IMR-90 (cell line): ENCODE results near the gene STOX2. TPM values are rescaled to one million over a fixed set of nuclear protein-coding genes. Genes with fewer than 3 reads are reported as not detected.

Experiments used
- ATAC-seq: fragments of 200-7000 bp; cut with Tn5 transposase; 2 replicates; pipeline ENCODE4 v1.9.1; 2020; ENCODE audit warnings: low read depth, mild to moderate bottlenecking, moderate library complexity
- BruUV-seq: library from RNA; stranded (reverse); fragments of 400-500 nt; replicated peaks from 2 replicates; lab custom pipeline; 2021; lab: Mats Ljungman, UMichigan
- CTCF ChIA-PET: fragments of 300-600 bp; formaldehyde crosslinking; extraction: SDS; loops from one replicate; lab custom pipeline; 2021; ENCODE audit warnings: antibody characterized with exemption; lab: Yijun Ruan, JAX
- POLR2A ChIA-PET: fragments of 300-600 bp; sonication (Branson Sonifier 250); formaldehyde crosslinking; loops from one replicate; lab custom pipeline; 2022; ENCODE audit warnings: antibody characterized with exemption; ENCODE audit not compliant: unreplicated experiment; lab: Charles Lee
- DNase-seq: peaks from one replicate; pipeline ENCODE4 v3.0.0; 2013
- H2AFZ ChIP-seq: replicated peaks from 2 replicates; pipeline ENCODE3; 2013; ENCODE audit warnings: low read length, mild to moderate bottlenecking; ENCODE audit not compliant: poor library complexity
- H2AK5ac ChIP-seq: 2 replicates; pipeline ENCODE4 v1.6.1; 2013; ENCODE audit warnings: low read depth, low read length, inconsistent platforms
- H2AK9ac ChIP-seq: replicated peaks from 2 replicates; pipeline ENCODE3; 2013; ENCODE audit warnings: mild to moderate bottlenecking, low read depth, low read length, moderate library complexity; ENCODE audit not compliant: poor library complexity
- H2BK120ac ChIP-seq: 2 replicates; pipeline ENCODE4 v1.6.1; 2013; ENCODE audit warnings: low read depth, low read length, inconsistent platforms
- H2BK15ac ChIP-seq: 3 replicates; pipeline ENCODE4 v1.6.1; 2013; ENCODE audit warnings: low read depth, low read length, inconsistent platforms
- H2BK20ac ChIP-seq: 2 replicates; pipeline ENCODE4 v1.6.1; 2013; ENCODE audit warnings: low read depth, mild to moderate bottlenecking, inconsistent platforms, low read length, moderate library complexity
- H2BK5ac ChIP-seq: 2 replicates; pipeline ENCODE4 v1.6.1; 2013; ENCODE audit warnings: mild to moderate bottlenecking, low read depth, low read length, inconsistent platforms; ENCODE audit not compliant: poor library complexity, severe bottlenecking
- H3K14ac ChIP-seq: replicated peaks from 2 replicates; pipeline ENCODE4 v1.6.1; 2013; ENCODE audit warnings: low read depth, low read length, inconsistent platforms
- H3K18ac ChIP-seq: 2 replicates; pipeline ENCODE4 v1.6.1; 2013; ENCODE audit warnings: low read depth, low read length, control low read depth
- H3K23ac ChIP-seq: 2 replicates; pipeline ENCODE4 v1.6.1; 2013; ENCODE audit warnings: low read depth, low read length, inconsistent platforms
- H3K27ac ChIP-seq: 2 replicates; pipeline ENCODE4 v1.5.1; 2013; ENCODE audit warnings: mild to moderate bottlenecking, control low read depth, low read length; ENCODE audit not compliant: insufficient read depth
- H3K27me3 ChIP-seq: 2 replicates; pipeline ENCODE4 v1.6.1; 2013; ENCODE audit warnings: low read length; ENCODE audit not compliant: control insufficient read depth, insufficient read depth
- H3K36me3 ChIP-seq: 2 replicates; pipeline ENCODE4 v1.6.1; 2013; ENCODE audit warnings: low read length, mixed read lengths; ENCODE audit not compliant: control insufficient read depth, insufficient read depth
- H3K4ac ChIP-seq: 2 replicates; pipeline ENCODE4 v1.6.1; 2013; ENCODE audit warnings: low read depth, low read length, inconsistent platforms
- H3K4me1 ChIP-seq: 2 replicates; pipeline ENCODE4 v1.6.1; 2013; ENCODE audit warnings: low read length, mixed read lengths; ENCODE audit not compliant: control insufficient read depth, insufficient read depth
- H3K4me2 ChIP-seq: 2 replicates; pipeline ENCODE4 v1.6.1; 2013; ENCODE audit warnings: low read depth, mild to moderate bottlenecking, control low read depth, low read length, moderate library complexity
- H3K4me3 ChIP-seq: 2 replicates; pipeline ENCODE4 v1.5.1; 2013; ENCODE audit warnings: low read depth, mild to moderate bottlenecking, control low read depth, low read length, moderate library complexity; ENCODE audit not compliant: insufficient read depth
- H3K56ac ChIP-seq: 2 replicates; pipeline ENCODE4 v1.6.1; 2013; ENCODE audit warnings: low read length, inconsistent platforms; ENCODE audit not compliant: insufficient read depth; ENCODE audit errors: extremely low read depth
- H3K79me1 ChIP-seq, 2 experiments: 2 replicates each; pipeline ENCODE4 v1.6.1; 2013; ENCODE audit warnings: low read length in 2 of 2, inconsistent platforms in 1 of 2, low read depth in 1 of 2
- H3K9ac ChIP-seq: 2 replicates; pipeline ENCODE4 v1.6.1; 2013; ENCODE audit warnings: low read depth, low read length, control low read depth
- H3K9me1 ChIP-seq: 2 replicates; pipeline ENCODE4 v1.6.1; 2013; ENCODE audit warnings: low read length, inconsistent platforms; ENCODE audit not compliant: insufficient read depth
- H3K9me3 ChIP-seq: 2 replicates; pipeline ENCODE4 v1.6.1; 2013; ENCODE audit warnings: low read length; ENCODE audit not compliant: control insufficient read depth, insufficient read depth
- H4K20me1 ChIP-seq: 2 replicates; pipeline ENCODE4 v1.6.1; 2013; ENCODE audit warnings: low read length, inconsistent platforms; ENCODE audit not compliant: insufficient read depth
- H4K5ac ChIP-seq: 2 replicates; pipeline ENCODE4 v1.6.1; 2013; ENCODE audit warnings: mild to moderate bottlenecking, low read depth, low read length, control low read depth
- H4K8ac ChIP-seq, 2 experiments: 2 replicates each; pipeline ENCODE4 v1.6.1; 2013; ENCODE audit warnings: low read depth in 2 of 2, low read length in 2 of 2, control low read depth in 1 of 2, inconsistent platforms in 1 of 2
- H4K91ac ChIP-seq: 2 replicates; pipeline ENCODE4 v1.6.1; 2013; ENCODE audit warnings: low read depth, low read length, inconsistent platforms; ENCODE audit not compliant: insufficient read depth
- BHLHE40 ChIP-seq: fragments of 150-350 bp; IDR thresholded peaks from 2 replicates; pipeline ENCODE4 v1.6.1; 2016; ENCODE audit warnings: mild to moderate bottlenecking, low read depth, low read length
- CEBPB ChIP-seq: IDR thresholded peaks from 2 replicates; pipeline ENCODE4 v1.6.1; 2012; ENCODE audit warnings: low read depth, low read length, improper control_type of control experiment
- ELK1 ChIP-seq: fragments of 150-350 bp; IDR thresholded peaks from 2 replicates; pipeline ENCODE4 v1.6.1; 2016; ENCODE audit warnings: low read depth, mild to moderate bottlenecking, low read length, moderate library complexity, borderline replicate concordance
- MXI1 ChIP-seq: IDR thresholded peaks from 2 replicates; pipeline ENCODE4 v1.6.1; 2012; ENCODE audit warnings: low read depth, mild to moderate bottlenecking, low read length, moderate library complexity, borderline replicate concordance
- NFE2L2 ChIP-seq: fragments of 150-350 bp; IDR thresholded peaks from 2 replicates; pipeline ENCODE4 v1.6.1; 2016; ENCODE audit warnings: low read depth, mild to moderate bottlenecking, low read length
- POLR2A ChIP-seq: IDR thresholded peaks from 2 replicates; pipeline ENCODE4 v1.6.1; 2012; ENCODE audit warnings: mild to moderate bottlenecking, low read depth, low read length
- RAD21 ChIP-seq: IDR thresholded peaks from 2 replicates; pipeline ENCODE4 v1.6.1; 2012; ENCODE audit warnings: low read length, improper control_type of control experiment
- RCOR1 ChIP-seq: IDR thresholded peaks from 2 replicates; pipeline ENCODE4 v1.6.1; 2012; ENCODE audit warnings: mild to moderate bottlenecking, low read length, improper control_type of control experiment; ENCODE audit not compliant: insufficient replicate concordance
- RFX5 ChIP-seq: IDR thresholded peaks from 2 replicates; pipeline ENCODE4 v1.8.0; 2012; ENCODE audit warnings: low read depth, mild to moderate bottlenecking, low read length, moderate library complexity
- SMC3 ChIP-seq: fragments of 150-350 bp; IDR thresholded peaks from 2 replicates; pipeline ENCODE4 v1.6.1; 2016; ENCODE audit warnings: low read depth, mild to moderate bottlenecking, antibody characterized with exemption, low read length, moderate library complexity
- USF2 ChIP-seq: fragments of 150-350 bp; IDR thresholded peaks from 2 replicates; pipeline ENCODE4 v1.6.1; 2017; ENCODE audit warnings: mild to moderate bottlenecking, antibody characterized with exemption, low read length, low read depth
- WGBS, 2 experiments: methylation state at CpG; one replicate each; pipeline versions ENCODE4 v1.1.5 to v1.1.7; 2013; ENCODE audit warnings: missing lambda C conversion rate in 2 of 2; ENCODE audit not compliant: insufficient read length in 1 of 2; ENCODE audit errors: extremely low coverage in 2 of 2; 5-methylcytosine and 5-hydroxymethylcytosine counted together
- dilution Hi-C: fragments of 300-500 bp; cut with HindIII; formaldehyde crosslinking; loops from one replicate; pipeline ENCODE4 v1.14.3; 2018; ENCODE audit warnings: low sequenced_read_pairs; ENCODE audit not compliant: unreplicated experiment
- in situ Hi-C: fragments of 300-500 bp; cut with MboI; formaldehyde crosslinking; loops from 3 replicates; pipeline ENCODE4 v1.14.3; 2019; ENCODE audit warnings: low sequenced_read_pairs, inconsistent platforms, mixed read lengths
- intact Hi-C: fragments of 100-400 bp; cut with micrococcal nuclease; formaldehyde crosslinking; loops from 2 replicates; pipeline ENCODE4 v1.10.0; 2022
- polyA plus RNA-seq, 3 experiments: library from polyadenylated mRNA; depleted of rRNA; stranded (reverse); fragments of >200 nt; gene quantifications; 2 replicates each; pipeline ENCODE4 v1.2.3, GENCODE V29; 2012; ENCODE audit warnings: low replicate concordance in 1 of 3
- total RNA-seq: library from RNA; depleted of rRNA; stranded (reverse); fragments of >200 nt; gene quantifications from 2 replicates; pipeline ENCODE4 v1.2.3, GENCODE V29; 2012

Gene STOX2
- total and polyA plus RNA-seq, 2 of the 4 experiments (the other 2 are of a cell fraction): 1.1 to 5.4 TPM

- Histone ChIP-seq H3K23ac (no peak overlapping the region), H2AK5ac (no peak overlapping the region)
- dilution Hi-C loops: no loop called here
These were observed 162.9 kb downstream of the STOX2 start for GRCh38 chr4:184067931-184068554.

More at GRCh38 chr4:184067931-184068554, 162.9 kb downstream of the STOX2 start:
- no peak overlapping the region for H3K56ac ChIP-seq
- H3K18ac ChIP-seq: no peak overlapping the region
- H2AFZ ChIP-seq: no peak overlapping the region
- no peak overlapping the region for H4K91ac ChIP-seq
- WGBS, 2 experiments: no CpG with 5 or more reads among the region's 9 CpGs
- POLR2A ChIA-PET: no interaction called here
- ATAC-seq: no peak
- H3K4me2 ChIP-seq: no peak overlapping the region
- in situ Hi-C loops (no loop called here), intact Hi-C loops (no loop called here)
- H2BK20ac ChIP-seq: no peak overlapping the region
- no peak overlapping the region for H4K8ac ChIP-seq
- H2BK120ac ChIP-seq: no peak overlapping the region
- no peaks in the 10 kb centered on the region for H4K20me1 ChIP-seq
- H2BK5ac ChIP-seq: no peak overlapping the region
- H2AK9ac ChIP-seq: no peak overlapping the region
- CTCF ChIA-PET: no interaction called here
- no peaks in the 10 kb centered on the region for H3K9me1 ChIP-seq
- DNase-seq: no peak
- no peaks in the 10 kb centered on the region for H3K9me3 ChIP-seq
- no peak overlapping the region for H3K9ac ChIP-seq
- no peaks in the 10 kb centered on the region for H3K36me3 ChIP-seq
- H3K14ac ChIP-seq: no peak overlapping the region
- no TSS peak for BruUV-seq
- no peaks in the 10 kb centered on the region for H3K4me1 ChIP-seq
- no peak overlapping the region for H3K27ac ChIP-seq
- H3K4me3 ChIP-seq: no peak overlapping the region
- peaks cover 4% of the 10 kb centered on the region for H3K27me3 ChIP-seq
- no peaks in the 10 kb centered on the region for H3K79me1 ChIP-seq
- no peak overlapping the region for H4K5ac ChIP-seq
- H2BK15ac ChIP-seq: no peak overlapping the region
- no peak overlapping the region for H3K4ac ChIP-seq
- TF ChIP-seq RFX5 (no peak), USF2 (no peak), SMC3 (no peak), ELK1 (no peak), CEBPB (no peak), POLR2A (no peak), RAD21 (no peak), RCOR1 (no peak), MXI1 (no peak), BHLHE40 (no peak), NFE2L2 (no peak)
